GM23248 (cell line): Measurements from ENCODE around the gene TOMM6. TPM values are rescaled to one million over a fixed set of nuclear protein-coding genes. Genes with fewer than 3 reads are reported as not detected.
A peak's percentile ranks its signal among the peaks of the same experiment; 100 is the strongest.

ENCODE experiments used
- DNase-seq: peaks from one replicate; pipeline ENCODE4 v3.0.0-alpha.2; 2015
- H2AFZ ChIP-seq: fragments of 200-600 bp; sonication (generic); 2 replicates; pipeline ENCODE4 v1.6.1; 2016; ENCODE audit warnings: antibody characterized with exemption
- H3F3A ChIP-seq: fragments of 200-600 bp; sonication (generic); 2 replicates; pipeline ENCODE4 v1.6.1; 2016; ENCODE audit warnings: mild to moderate bottlenecking, antibody characterized with exemption, mixed run types; ENCODE audit not compliant: insufficient read depth
- H3K27ac ChIP-seq: fragments of 200-600 bp; sonication (generic); 2 replicates; pipeline ENCODE4 v1.5.1; 2016; ENCODE audit warnings: mild to moderate bottlenecking
- H3K27me3 ChIP-seq: fragments of 200-600 bp; sonication (generic); replicated peaks from 2 replicates; pipeline ENCODE4 v1.6.1; 2016; ENCODE audit warnings: mild to moderate bottlenecking; ENCODE audit not compliant: insufficient read depth
- H3K36me3 ChIP-seq: fragments of 200-600 bp; sonication (generic); 2 replicates; pipeline ENCODE4 v1.6.1; 2016; ENCODE audit warnings: low read depth, mild to moderate bottlenecking
- H3K4me1 ChIP-seq: fragments of 200-600 bp; sonication (generic); 2 replicates; pipeline ENCODE4 v1.6.1; 2016; ENCODE audit warnings: mild to moderate bottlenecking; ENCODE audit not compliant: insufficient read depth
- H3K4me2 ChIP-seq: fragments of 200-600 bp; sonication (generic); one replicate; pipeline ENCODE4 v1.6.1; 2016; ENCODE audit warnings: mild to moderate bottlenecking; ENCODE audit not compliant: unreplicated experiment
- H3K4me3 ChIP-seq: fragments of 200-600 bp; sonication (generic); 2 replicates; pipeline ENCODE4 v1.5.1; 2016; ENCODE audit warnings: mild to moderate bottlenecking
- H3K79me2 ChIP-seq: fragments of 200-600 bp; sonication (generic); 2 replicates; pipeline ENCODE4 v1.6.1; 2016; ENCODE audit warnings: mild to moderate bottlenecking; ENCODE audit not compliant: insufficient read depth
- H3K9ac ChIP-seq: fragments of 200-600 bp; sonication (generic); 2 replicates; pipeline ENCODE4 v1.6.1; 2016; ENCODE audit warnings: mild to moderate bottlenecking
- H3K9me2 ChIP-seq: fragments of 200-600 bp; sonication (generic); 2 replicates; pipeline ENCODE4 v1.6.1; 2016; ENCODE audit warnings: mixed run types, mild to moderate bottlenecking, moderate library complexity; ENCODE audit not compliant: insufficient read depth
- H3K9me3 ChIP-seq: fragments of 200-600 bp; sonication (generic); one replicate; pipeline ENCODE4 v1.6.1; 2017; ENCODE audit warnings: low read depth
- H4K20me1 ChIP-seq: fragments of 200-600 bp; sonication (generic); 2 replicates; pipeline ENCODE4 v1.6.0; 2016; ENCODE audit not compliant: insufficient read depth
- EZH2 ChIP-seq: fragments of 200-600 bp; sonication (generic); IDR thresholded peaks from 2 replicates; pipeline ENCODE4 v1.6.1; 2018; ENCODE audit warnings: antibody characterized with exemption, mild to moderate bottlenecking; ENCODE audit not compliant: insufficient read depth, poor library complexity, severe bottlenecking
- EZH2phosphoT487 ChIP-seq: fragments of 200-600 bp; sonication (generic); IDR thresholded peaks from 2 replicates; pipeline ENCODE4 v1.6.1; 2018; ENCODE audit warnings: antibody characterized with exemption, moderate library complexity, mild to moderate bottlenecking, low read depth; ENCODE audit not compliant: insufficient read depth
- WGBS, 2 experiments: methylation state at CpG; one replicate each; pipeline ENCODE4 v1.1.6; 2015 to 2017; ENCODE audit warnings: low lambda C conversion rate in 2 of 2, low coverage in 1 of 2; ENCODE audit errors: missing lambda C conversion rate in 2 of 2; 5-methylcytosine and 5-hydroxymethylcytosine counted together
- in situ Hi-C: fragments of 300-500 bp; cut with MboI; formaldehyde crosslinking; loops from 2 replicates; pipeline ENCODE4 v1.15.0; 2020
- polyA plus RNA-seq: library from polyadenylated mRNA; unstranded; fragments of >200 nt; fragmentation: Nextera tagmentation; extraction: Ambion mirVana; gene quantifications from 2 replicates; pipeline ENCODE4 v1.2.1, GENCODE V29; 2016
- total RNA-seq: library from RNA; depleted of rRNA; stranded (reverse); fragments of >200 nt; shearing (Covaris generic); gene quantifications from 2 replicates; pipeline ENCODE4 v1.2.3, GENCODE V29; 2014

The TOMM6 gene
- total and polyA plus RNA-seq, 2 experiments from 2014 or later: 136 to 204 TPM

DNA sequence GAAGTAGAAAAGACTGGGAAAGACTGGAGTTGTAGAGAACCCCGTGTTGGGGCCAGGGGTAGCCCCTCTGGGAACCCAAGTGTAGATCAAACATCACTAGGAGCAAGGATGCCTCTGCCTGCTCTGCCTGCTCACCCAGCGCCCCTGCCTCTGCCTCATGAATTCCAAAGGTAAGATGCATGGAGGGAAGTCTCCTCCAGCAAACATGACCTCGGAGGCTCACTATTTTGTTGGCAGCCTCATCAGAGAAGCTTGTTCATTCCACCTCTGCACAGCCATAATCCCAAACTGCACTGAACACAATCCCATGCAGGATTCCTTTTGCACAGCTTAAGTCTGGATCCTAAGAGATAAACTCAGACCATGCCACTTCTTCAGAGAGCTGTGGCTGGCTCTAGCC is 12.7 kb upstream of the TOMM6 start:
- Histone ChIP-seq H2AFZ (no peak overlapping the region), H3K27ac (no peak overlapping the region), H3K27me3 (no peaks in the 10 kb centered on the region), H3K79me2 (peaks cover 7% of the 10 kb centered on the region; the same call in 1 of the 2 replicates), H3K36me3 (peaks cover 13% of the 10 kb centered on the region; the same call in 1 of the 2 replicates), H3K9me3 (no peaks in the 10 kb centered on the region), H3K9ac (no peak overlapping the region), H3F3A (no peaks in the 10 kb centered on the region), H3K9me2 (no peaks in the 10 kb centered on the region), H3K4me3 (no peak overlapping the region), H3K4me1 (peaks cover 9% of the 10 kb centered on the region; the same call in 1 of the 2 replicates), H3K4me2 (no peak overlapping the region), H4K20me1 (no peaks in the 10 kb centered on the region)
- 67 to 74% methylated on average over 3 of the region's 3 CpGs for WGBS, 2 experiments
- TF ChIP-seq EZH2phosphoT487: no peak
- TF ChIP-seq EZH2: no peak
- peak; percentile 57 for DNase-seq
- in situ Hi-C loops: no loop called here

DNA sequence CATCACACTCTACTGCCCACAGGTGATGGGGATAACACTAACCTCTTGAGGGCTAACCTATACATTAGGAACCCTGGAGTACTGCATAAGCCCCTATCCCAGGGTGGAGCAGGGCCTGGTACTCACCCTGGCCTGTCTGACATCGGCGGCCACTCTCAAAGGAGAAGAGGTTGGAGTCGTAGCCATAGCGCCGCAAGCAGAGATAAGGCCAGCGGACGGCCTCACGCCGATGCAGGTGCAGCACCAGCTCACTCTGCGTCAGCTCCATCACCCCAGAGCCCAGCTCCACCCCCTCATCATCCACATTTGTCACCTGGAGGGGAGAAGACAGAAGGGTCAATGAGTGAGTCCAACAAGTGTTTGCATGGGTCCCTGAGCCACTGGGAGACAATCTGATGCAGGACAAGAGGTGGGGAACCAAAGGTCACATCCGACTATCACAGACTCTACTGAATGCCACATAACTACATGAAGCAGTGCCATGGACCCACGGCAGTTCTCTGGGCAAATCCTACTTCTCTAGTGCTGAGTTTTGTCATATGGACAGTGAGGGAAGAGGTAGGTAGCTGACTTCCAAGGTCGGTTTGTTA is 12.1 kb upstream of the TOMM6 start:
- Histone ChIP-seq H3K4me3 (no peak overlapping the region), H2AFZ (no peak overlapping the region), H3K36me3 (peaks cover 13% of the 10 kb centered on the region; the same call in 1 of the 2 replicates), H3F3A (no peaks in the 10 kb centered on the region), H3K4me1 (peaks cover 9% of the 10 kb centered on the region; the same call in 1 of the 2 replicates), H3K9me2 (no peaks in the 10 kb centered on the region), H3K27ac (no peak overlapping the region), H3K79me2 (peaks cover 7% of the 10 kb centered on the region; the same call in 1 of the 2 replicates), H3K4me2 (no peak overlapping the region), H3K9me3 (no peaks in the 10 kb centered on the region), H3K9ac (no peak overlapping the region), H4K20me1 (no peaks in the 10 kb centered on the region), H3K27me3 (no peaks in the 10 kb centered on the region)
- WGBS, 2 experiments: 94 to 96% methylated on average over 13 of the region's 13 CpGs
- TF ChIP-seq EZH2 (no peak), EZH2phosphoT487 (no peak)
- DNase-seq: no peak
- in situ Hi-C loops: no loop called here

DNA sequence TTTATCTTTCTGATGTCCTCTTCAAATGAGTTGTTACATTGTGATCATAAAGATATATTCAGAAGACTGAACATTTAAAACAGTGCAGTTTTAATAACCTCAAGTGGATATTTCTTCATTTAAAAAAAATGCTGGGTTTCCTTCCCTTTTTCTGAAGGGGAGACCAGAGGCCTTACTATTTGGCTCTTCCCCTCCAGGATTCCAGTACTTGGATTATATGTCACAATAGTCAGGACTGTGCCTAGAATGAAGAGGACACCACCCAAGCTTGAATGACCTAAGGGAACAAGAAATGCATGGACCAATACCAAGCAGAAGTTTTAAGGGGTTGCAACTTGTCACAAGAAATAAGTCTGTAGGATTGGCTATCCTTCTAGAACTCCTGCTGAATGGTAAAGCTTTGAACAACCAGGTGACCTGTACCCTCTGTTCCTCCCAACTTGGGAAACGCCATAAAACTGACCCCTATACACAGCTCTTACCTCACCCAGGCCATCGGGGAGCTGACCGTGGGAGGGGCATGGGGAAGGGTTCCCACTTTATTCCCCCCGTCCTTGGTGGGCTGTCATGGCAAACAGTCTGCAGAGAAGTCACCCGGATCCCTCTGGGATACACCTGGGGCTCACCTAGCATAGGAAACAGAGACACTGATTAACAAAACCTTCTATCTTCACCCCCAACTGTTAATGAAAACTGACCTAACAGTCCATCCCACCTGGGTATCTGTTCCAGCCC is 9.8 kb upstream of the TOMM6 start:
- Histone ChIP-seq H3K9me2 (no peaks in the 10 kb centered on the region), H4K20me1 (no peaks in the 10 kb centered on the region), H3K4me2 (no peak overlapping the region), H3F3A (no peaks in the 10 kb centered on the region), H3K27me3 (no peaks in the 10 kb centered on the region), H3K79me2 (peaks cover 7% of the 10 kb centered on the region; the same call in 1 of the 2 replicates), H2AFZ (no peak overlapping the region), H3K9me3 (no peaks in the 10 kb centered on the region), H3K27ac (no peak overlapping the region), H3K4me1 (peaks cover 13% of the 10 kb centered on the region; the same call in 1 of the 2 replicates), H3K9ac (no peak overlapping the region), H3K36me3 (peaks cover 8% of the 10 kb centered on the region; the same call in 1 of the 2 replicates), H3K4me3 (no peak overlapping the region)
- no peak for DNase-seq
- TF ChIP-seq EZH2 (no peak), EZH2phosphoT487 (no peak)
- 95 to 98% methylated on average over 5 of the region's 5 CpGs for WGBS, 2 experiments
- in situ Hi-C loops: no loop called here

DNA sequence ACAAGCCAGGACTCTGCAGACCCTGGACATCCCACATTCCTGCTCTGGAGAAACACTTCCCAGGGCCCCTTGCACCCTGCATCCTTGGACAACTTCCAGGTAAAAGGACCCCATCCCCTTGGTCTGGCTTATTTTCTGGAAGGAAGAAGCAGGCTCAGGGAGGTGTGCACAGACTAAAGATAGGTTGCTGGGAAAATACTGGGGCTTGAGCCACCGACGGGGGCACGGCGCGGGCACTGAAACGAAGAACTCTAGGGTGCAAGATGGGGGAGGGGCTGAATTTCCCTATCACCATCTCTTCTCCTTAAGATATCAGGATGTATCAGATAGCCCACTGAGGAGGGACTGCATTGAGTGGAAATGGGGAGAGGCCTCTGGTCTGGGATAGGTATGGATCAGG is 8.6 kb upstream of the TOMM6 start:
- no peak for TF ChIP-seq EZH2
- no peak for TF ChIP-seq EZH2phosphoT487
- H3K4me1 ChIP-seq: peaks cover 13% of the 10 kb centered on the region; the same call in 1 of the 2 replicates
- no peaks in the 10 kb centered on the region for H3K9me2 ChIP-seq
- peak overlapping the region; percentile 88 for H2AFZ ChIP-seq
- no peaks in the 10 kb centered on the region for H3K27me3 ChIP-seq
- DNase-seq: no peak
- no peaks in the 10 kb centered on the region for H3F3A ChIP-seq
- peaks cover 7% of the 10 kb centered on the region; the same call in 1 of the 2 replicates for H3K79me2 ChIP-seq
- no peaks in the 10 kb centered on the region for H4K20me1 ChIP-seq
- WGBS, 2 experiments: 56 to 63% methylated on average over 6 of the region's 6 CpGs
- in situ Hi-C loops: no loop called here
- no peak overlapping the region for H3K27ac ChIP-seq
- peak overlapping the region; percentile 84 for H3K9ac ChIP-seq
- H3K36me3 ChIP-seq: peaks cover 8% of the 10 kb centered on the region; the same call in 1 of the 2 replicates
- peak overlapping the region; percentile 88 for H3K4me3 ChIP-seq
- no peaks in the 10 kb centered on the region for H3K9me3 ChIP-seq
- H3K4me2 ChIP-seq: peak overlapping the region; percentile 97
